Activated T-cell treated with anti-CD3 and anti-CD28 coated beads, Interleukin-2, amount 50 U/mL, for 24 hours (primary cell): ENCODE measurements around the gene KCNK13.
"Not testable (repeated sequence)": the region's sequence is repeated elsewhere in the genome, so short reads cannot be mapped to it uniquely, and the experiment has no call there.

Experiments used
- DNase-seq: peaks from one replicate; pipeline ENCODE4 v3.0.0-alpha.2; 2020
- H3K27ac Mint-ChIP-seq: 2 replicates; pipeline ENCODE4 v1.8.0; 2020; ENCODE audit warnings: mild to moderate bottlenecking, mixed read lengths
- H3K27me3 Mint-ChIP-seq: 2 replicates; pipeline ENCODE4 v1.8.0; 2020; ENCODE audit warnings: mixed read lengths
- H3K36me3 Mint-ChIP-seq: 2 replicates; pipeline ENCODE4 v1.8.0; 2020; ENCODE audit warnings: low read depth, mixed read lengths
- H3K4me1 Mint-ChIP-seq: 2 replicates; pipeline ENCODE4 v1.8.0; 2020; ENCODE audit warnings: low read depth, mixed read lengths
- H3K4me3 Mint-ChIP-seq: 2 replicates; pipeline ENCODE4 v1.8.0; 2020; ENCODE audit warnings: mild to moderate bottlenecking, moderate library complexity, mixed read lengths
- H3K9me3 Mint-ChIP-seq: 2 replicates; pipeline ENCODE4 v1.8.0; 2020; ENCODE audit warnings: mixed read lengths

The KCNK13 gene

GRCh38 chr14:90061685-90062126, at the start of gene KCNK13:
Gene KCNK13 (plus strand): TSS chr14:90061994. CDS start chr14:90062206, 212 bp downstream.
- peaks cover 27% of the 10 kb centered on the region for H3K4me1 Mint-ChIP-seq
- peak within 1 kb of the TSS; percentile 75 for H3K4me3 Mint-ChIP-seq
- H3K36me3 Mint-ChIP-seq: no peaks in the 10 kb centered on the region
- H3K27me3 Mint-ChIP-seq: peaks cover 81% of the 10 kb centered on the region
- no peaks in the 10 kb centered on the region for H3K9me3 Mint-ChIP-seq
- peak within 1 kb of the TSS; percentile 40 for H3K27ac Mint-ChIP-seq
- peak; percentile 38 for DNase-seq

- no peak for DNase-seq
- Mint-ChIP-seq H3K36me3 (peaks cover 95% of the 10 kb centered on the region), H3K4me3 (no peak overlapping the region), H3K9me3 (no peaks in the 10 kb centered on the region), H3K27ac (no peak overlapping the region), H3K27me3 (no peaks in the 10 kb centered on the region), H3K4me1 (peaks cover 4% of the 10 kb centered on the region)
Measured at GRCh38 chr14:90017371-90017770, 44.4 kb upstream of the KCNK13 start.

GRCh38 chr14:90019824-90020523, 41.8 kb upstream of the KCNK13 start:
- Mint-ChIP-seq H3K27ac (peak overlapping the region; percentile 9), H3K9me3 (no peaks in the 10 kb centered on the region), H3K27me3 (no peaks in the 10 kb centered on the region), H3K4me3 (no peak overlapping the region), H3K4me1 (peaks cover 4% of the 10 kb centered on the region), H3K36me3 (peaks cover 94% of the 10 kb centered on the region)
- no peak for DNase-seq

DNA sequence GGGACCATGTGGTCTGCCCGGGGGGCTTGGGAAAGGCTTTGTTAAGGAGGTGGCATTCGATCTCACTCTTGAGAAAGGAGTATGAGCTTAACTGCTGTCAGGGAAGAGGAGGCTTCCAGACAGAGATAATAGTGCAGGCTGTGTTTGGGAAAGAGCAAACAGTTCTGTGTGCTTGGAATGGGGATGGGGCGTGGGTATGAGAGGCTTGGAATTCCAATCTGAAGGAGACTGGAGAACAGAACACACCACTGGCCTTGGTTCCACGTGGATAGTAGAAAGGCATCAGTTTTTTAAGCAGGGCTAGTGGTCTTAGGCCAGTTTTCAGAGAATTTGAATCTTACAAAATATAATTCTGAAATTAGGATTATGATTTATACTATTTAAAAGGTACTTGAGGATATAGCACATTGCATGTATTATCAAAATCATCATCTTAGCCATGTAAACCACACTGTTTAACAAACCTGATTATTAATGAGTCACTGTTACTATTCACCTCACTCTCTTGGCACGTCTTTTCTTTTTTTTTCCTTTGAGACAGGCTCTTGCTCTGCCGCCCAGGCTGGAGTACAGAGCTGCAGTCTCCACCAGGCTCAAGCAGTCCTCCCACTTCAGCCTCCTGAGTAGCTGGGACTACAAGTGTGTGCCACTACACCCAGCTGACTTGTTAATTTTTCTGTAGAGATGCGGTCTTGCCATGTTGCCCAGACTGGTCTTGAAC, 38.5 kb upstream of the KCNK13 start:
- Mint-ChIP-seq H3K27me3 (no peaks in the 10 kb centered on the region), H3K36me3 (peaks cover 89% of the 10 kb centered on the region), H3K9me3 (no peaks in the 10 kb centered on the region), H3K4me1 (peaks cover 4% of the 10 kb centered on the region), H3K4me3 (no peak overlapping the region), H3K27ac (no peak overlapping the region)
- no peak for DNase-seq

GRCh38 chr14:90024910-90025309, 36.9 kb upstream of the KCNK13 start:
- Mint-ChIP-seq H3K27ac (no peak overlapping the region), H3K9me3 (no peaks in the 10 kb centered on the region), H3K36me3 (peaks cover 84% of the 10 kb centered on the region), H3K4me3 (no peak overlapping the region), H3K27me3 (no peaks in the 10 kb centered on the region), H3K4me1 (peaks cover under 1% of the 10 kb centered on the region)
- no peak for DNase-seq

- H3K9me3 Mint-ChIP-seq, H3K27me3 Mint-ChIP-seq, H3K4me3 Mint-ChIP-seq, DNase-seq, H3K27ac Mint-ChIP-seq, H3K4me1 Mint-ChIP-seq: not testable (repeated sequence)
- H3K36me3 Mint-ChIP-seq: peaks cover 84% of the 10 kb centered on the region
Measured at GRCh38 chr14:90026608-90027007, 35.2 kb upstream of the KCNK13 start.

GRCh38 chr14:90027842-90028241, 34.0 kb upstream of the KCNK13 start:
- no peak overlapping the region for H3K27ac Mint-ChIP-seq
- H3K4me1 Mint-ChIP-seq: no peaks in the 10 kb centered on the region
- no peaks in the 10 kb centered on the region for H3K27me3 Mint-ChIP-seq
- no peaks in the 10 kb centered on the region for H3K9me3 Mint-ChIP-seq
- H3K4me3 Mint-ChIP-seq: no peak overlapping the region
- peaks cover 84% of the 10 kb centered on the region for H3K36me3 Mint-ChIP-seq
- DNase-seq: no peak

GRCh38 chr14:90034156-90034555, 27.6 kb upstream of the KCNK13 start:
- Mint-ChIP-seq H3K27me3 (no peaks in the 10 kb centered on the region), H3K27ac (no peak overlapping the region), H3K36me3 (peaks cover 88% of the 10 kb centered on the region)

GRCh38 chr14:90034835-90035525, 26.8 kb upstream of the KCNK13 start:
- H3K27me3 Mint-ChIP-seq: no peaks in the 10 kb centered on the region
- H3K4me3 Mint-ChIP-seq: no peak overlapping the region
- peaks cover 11% of the 10 kb centered on the region for H3K4me1 Mint-ChIP-seq
- H3K9me3 Mint-ChIP-seq: no peaks in the 10 kb centered on the region
- H3K27ac Mint-ChIP-seq: peak overlapping the region; percentile 70
- peaks cover 92% of the 10 kb centered on the region for H3K36me3 Mint-ChIP-seq
- no peak for DNase-seq

More at GRCh38 chr14:90034156-90034555, 27.6 kb upstream of the KCNK13 start:
- Mint-ChIP-seq H3K9me3 (no peaks in the 10 kb centered on the region), H3K4me1 (peaks cover 9% of the 10 kb centered on the region), H3K4me3 (no peak overlapping the region)
- no peak for DNase-seq

GRCh38 chr14:90039253-90040010, 22.4 kb upstream of the KCNK13 start:
- Mint-ChIP-seq H3K27ac (no peak overlapping the region), H3K4me1 (peaks cover 27% of the 10 kb centered on the region), H3K36me3 (peaks cover 96% of the 10 kb centered on the region), H3K9me3 (no peaks in the 10 kb centered on the region), H3K27me3 (no peaks in the 10 kb centered on the region), H3K4me3 (no peak overlapping the region)
- no peak for DNase-seq

DNA sequence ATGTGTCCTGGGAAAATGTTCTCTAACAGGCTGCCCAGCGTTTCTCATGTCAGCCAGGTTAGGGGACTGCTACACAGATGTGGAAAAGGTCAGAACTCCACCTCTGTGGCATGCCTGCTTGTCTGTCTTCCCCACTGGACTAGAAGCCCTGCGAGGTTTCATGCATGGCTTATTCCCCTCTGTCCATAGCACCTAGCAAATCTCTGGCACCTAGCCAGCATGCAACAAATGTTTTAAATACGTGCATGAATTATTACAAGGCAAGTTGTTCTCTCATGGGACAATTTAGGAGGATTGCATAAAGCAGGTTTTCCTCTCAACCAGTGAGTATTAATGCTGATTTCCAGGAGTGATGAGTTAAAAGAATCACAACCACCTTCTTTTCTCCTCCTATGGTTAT, 21.4 kb upstream of the KCNK13 start:
- H3K9me3 Mint-ChIP-seq: no peaks in the 10 kb centered on the region
- H3K36me3 Mint-ChIP-seq: peaks cover 96% of the 10 kb centered on the region

DNA sequence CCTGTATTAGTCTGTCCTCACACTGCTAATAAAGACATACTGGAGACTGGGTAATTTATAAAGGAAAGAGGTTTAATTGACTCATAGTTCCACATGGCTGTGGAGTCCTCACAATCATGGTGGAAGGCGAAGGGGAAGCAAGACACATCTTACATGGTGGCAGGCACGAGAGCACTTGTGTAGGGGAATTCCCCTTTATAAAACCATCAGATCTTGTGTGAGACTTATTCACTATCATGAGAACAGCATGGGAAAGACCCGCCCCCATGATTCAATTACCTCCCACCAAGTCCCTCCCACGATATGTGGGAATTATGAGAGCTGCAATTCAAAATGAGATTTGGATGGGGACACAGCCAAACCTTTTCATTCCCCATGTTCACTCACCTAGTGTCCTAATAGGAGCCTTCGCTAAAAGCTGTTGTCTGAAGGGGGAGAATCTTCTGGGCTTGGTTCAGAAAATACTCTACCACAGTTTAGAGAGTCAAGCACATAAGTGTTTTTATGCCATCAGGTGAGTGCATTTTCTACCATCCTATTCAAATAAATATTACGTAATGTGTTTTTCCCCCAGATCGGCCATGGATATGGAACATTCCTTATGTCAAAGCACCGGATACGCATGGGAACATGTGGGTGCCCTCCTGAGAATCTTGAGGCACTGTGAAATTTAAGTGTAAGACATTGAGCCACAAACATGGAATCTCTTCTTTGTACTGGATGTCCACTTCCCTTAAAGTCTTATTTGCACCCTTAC, 19.1 kb upstream of the KCNK13 start:
- peaks cover 99% of the 10 kb centered on the region for H3K36me3 Mint-ChIP-seq
- H3K9me3 Mint-ChIP-seq: no peaks in the 10 kb centered on the region
- H3K4me3 Mint-ChIP-seq: no peak overlapping the region
- no peaks in the 10 kb centered on the region for H3K27me3 Mint-ChIP-seq
- peaks cover 24% of the 10 kb centered on the region for H3K4me1 Mint-ChIP-seq
- peak overlapping the region; percentile 72 for H3K27ac Mint-ChIP-seq
- no peak for DNase-seq

More for the DNA sequence above, 21.4 kb upstream of the KCNK13 start:
- no peaks in the 10 kb centered on the region for H3K27me3 Mint-ChIP-seq
- H3K27ac Mint-ChIP-seq: no peak overlapping the region
- no peak for DNase-seq
- H3K4me3 Mint-ChIP-seq: no peak overlapping the region
- peaks cover 20% of the 10 kb centered on the region for H3K4me1 Mint-ChIP-seq

GRCh38 chr14:90045616-90046015, 16.2 kb upstream of the KCNK13 start:
- no peak overlapping the region for H3K27ac Mint-ChIP-seq
- DNase-seq: no peak
- H3K4me1 Mint-ChIP-seq: peaks cover 21% of the 10 kb centered on the region
- no peak overlapping the region for H3K4me3 Mint-ChIP-seq
- no peaks in the 10 kb centered on the region for H3K27me3 Mint-ChIP-seq
- H3K9me3 Mint-ChIP-seq: no peaks in the 10 kb centered on the region
- peaks cover 76% of the 10 kb centered on the region for H3K36me3 Mint-ChIP-seq

DNA sequence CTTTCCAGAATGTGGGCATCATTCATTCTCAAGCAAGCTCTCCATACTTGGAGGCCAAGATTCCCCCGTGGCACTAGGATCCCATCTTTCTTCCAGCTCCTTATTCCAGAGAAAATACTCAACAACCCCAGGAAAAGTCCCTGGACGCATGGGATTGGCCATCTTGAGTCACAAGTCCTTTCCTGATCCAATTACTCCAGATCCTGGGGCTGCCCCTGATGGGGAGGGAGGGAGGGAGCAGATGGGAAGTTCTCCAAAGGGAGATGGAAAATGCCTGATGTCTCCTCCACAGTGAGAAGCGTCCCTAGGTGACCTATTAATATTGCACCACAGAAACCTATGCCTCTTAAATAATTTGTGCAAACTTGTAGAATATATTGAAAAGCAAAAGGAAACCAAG, 12.4 kb upstream of the KCNK13 start:
- Mint-ChIP-seq H3K9me3 (no peaks in the 10 kb centered on the region), H3K27ac (no peak overlapping the region), H3K36me3 (peaks cover 39% of the 10 kb centered on the region), H3K4me3 (no peak overlapping the region), H3K4me1 (peaks cover 6% of the 10 kb centered on the region), H3K27me3 (peaks cover 28% of the 10 kb centered on the region)
- DNase-seq: no peak
